ENCODE data around the gene PCDH9. TPM values are rescaled to one million over a fixed set of nuclear protein-coding genes. Genes with fewer than 3 reads are reported as not detected.
"Not testable (repeated sequence)": the region's sequence is repeated elsewhere in the genome, so short reads cannot be mapped to it uniquely, and the experiment has no call there.

PCDH9 gene
- total RNA-seq, 4 donors from 2014 or later, result 5.7 to 12.9 (median 6.8) TPM

DNA sequence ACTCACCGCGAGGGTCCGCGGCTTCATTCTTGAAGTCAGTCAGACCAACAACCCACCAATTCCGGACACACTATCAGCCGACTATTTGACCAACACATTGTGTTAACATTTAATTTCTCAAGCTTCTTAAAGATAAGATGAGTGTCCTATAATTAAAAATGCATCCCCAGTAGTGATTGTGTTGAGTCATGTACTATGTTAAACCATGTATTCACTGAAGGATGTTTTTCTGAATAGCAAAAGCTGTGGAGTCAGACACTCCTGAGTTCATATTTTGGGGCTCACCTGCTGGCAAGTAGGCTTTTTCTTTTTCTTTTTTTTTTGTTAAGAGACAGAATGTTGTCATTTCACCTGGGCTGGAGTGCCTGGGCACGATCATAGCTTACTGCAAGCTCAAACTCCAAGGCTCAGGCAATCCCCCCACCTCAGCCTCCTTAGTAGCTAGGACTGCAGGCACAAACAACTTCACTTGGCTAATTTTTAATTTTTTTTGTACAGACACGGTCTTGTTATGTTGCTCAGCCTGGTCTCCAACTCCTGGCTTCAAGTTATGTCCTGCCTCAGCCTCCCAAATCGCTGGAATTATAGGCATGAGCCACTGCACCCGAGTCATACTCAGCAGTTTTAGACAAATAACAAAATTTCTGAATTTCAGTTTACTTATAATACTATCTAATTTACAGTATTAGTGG, 606.9 kb downstream of the PCDH9 start:
- ATAC-seq (ENCODE audit: low FRiP score), result no peak

DNA sequence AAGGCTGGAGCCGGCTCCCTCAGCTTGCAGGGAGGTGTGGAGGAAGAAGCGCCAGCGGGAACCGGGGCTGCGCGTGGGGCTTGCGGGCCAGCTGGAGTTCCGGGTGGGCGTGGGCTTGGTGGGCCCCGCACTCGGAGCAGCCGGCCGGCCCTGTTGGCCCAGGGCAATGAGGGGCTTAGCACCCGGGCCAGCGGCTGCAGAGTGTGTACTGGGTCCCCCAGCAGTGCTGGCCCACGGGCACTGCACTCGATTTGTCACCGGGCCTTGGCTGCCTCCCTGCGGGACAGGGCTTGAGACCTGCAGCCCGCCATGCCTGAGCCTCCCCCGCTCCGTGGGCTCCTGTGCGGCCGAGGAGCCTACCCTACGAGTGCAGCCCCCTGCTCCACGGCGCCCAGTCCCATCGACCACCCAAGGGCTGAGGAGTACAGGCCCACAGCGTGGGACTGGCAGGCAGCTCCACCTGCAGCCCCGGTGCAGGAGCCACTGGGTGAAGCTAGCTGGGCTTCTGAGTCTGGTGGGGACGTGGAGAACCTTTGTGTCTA, 608.2 kb downstream of the PCDH9 start:
- ATAC-seq (ENCODE audit: low FRiP score); DNase-seq (ENCODE audit: low spot score): not testable (repeated sequence)

More for the DNA sequence above, 606.9 kb downstream of the PCDH9 start:
- no peak for DNase-seq (ENCODE audit: low spot score)
- TF ChIP-seq, protein P1, sequence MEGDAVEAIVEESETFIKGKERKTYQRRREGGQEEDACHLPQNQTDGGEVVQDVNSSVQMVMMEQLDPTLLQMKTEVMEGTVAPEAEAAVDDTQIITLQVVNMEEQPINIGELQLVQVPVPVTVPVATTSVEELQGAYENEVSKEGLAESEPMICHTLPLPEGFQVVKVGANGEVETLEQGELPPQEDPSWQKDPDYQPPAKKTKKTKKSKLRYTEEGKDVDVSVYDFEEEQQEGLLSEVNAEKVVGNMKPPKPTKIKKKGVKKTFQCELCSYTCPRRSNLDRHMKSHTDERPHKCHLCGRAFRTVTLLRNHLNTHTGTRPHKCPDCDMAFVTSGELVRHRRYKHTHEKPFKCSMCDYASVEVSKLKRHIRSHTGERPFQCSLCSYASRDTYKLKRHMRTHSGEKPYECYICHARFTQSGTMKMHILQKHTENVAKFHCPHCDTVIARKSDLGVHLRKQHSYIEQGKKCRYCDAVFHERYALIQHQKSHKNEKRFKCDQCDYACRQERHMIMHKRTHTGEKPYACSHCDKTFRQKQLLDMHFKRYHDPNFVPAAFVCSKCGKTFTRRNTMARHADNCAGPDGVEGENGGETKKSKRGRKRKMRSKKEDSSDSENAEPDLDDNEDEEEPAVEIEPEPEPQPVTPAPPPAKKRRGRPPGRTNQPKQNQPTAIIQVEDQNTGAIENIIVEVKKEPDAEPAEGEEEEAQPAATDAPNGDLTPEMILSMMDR (IDR thresholded peaks at IDR 0.05), result no peak

DNA sequence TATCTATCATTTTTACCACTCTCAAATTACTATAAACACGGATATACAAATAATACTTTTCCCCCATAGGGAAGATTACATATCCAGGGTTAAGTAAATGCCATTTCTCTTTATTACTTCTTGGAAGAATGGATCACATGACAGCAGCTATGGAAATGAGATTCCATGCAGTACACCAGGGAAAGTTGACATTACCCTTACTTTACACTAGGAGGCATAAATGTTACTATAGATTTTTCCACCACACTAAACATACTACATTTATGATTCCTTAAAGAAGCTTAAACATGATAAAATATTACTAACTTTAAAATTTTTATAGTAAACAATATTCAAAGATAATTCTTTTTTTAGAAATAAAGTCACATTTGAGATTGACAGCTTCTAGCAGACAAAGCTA, 611.4 kb downstream of the PCDH9 start:
- DNase-seq (ENCODE audit: low spot score) (no peak), ATAC-seq (ENCODE audit: low FRiP score) (no peak)
- TF ChIP-seq, protein P1 (IDR thresholded peaks at IDR 0.05), result no peak

GRCh38 chr13:66617786-66618185, 612.4 kb downstream of the PCDH9 start:
- no peak for ATAC-seq (ENCODE audit: low FRiP score)
- TF ChIP-seq, protein P1 (IDR thresholded peaks at IDR 0.05), result no peak
- no peak for DNase-seq (ENCODE audit: low spot score)

- TF ChIP-seq, protein P1 (IDR thresholded peaks at IDR 0.05), result no peak
- DNase-seq (ENCODE audit: low spot score) (no peak), ATAC-seq (ENCODE audit: low FRiP score) (no peak)
These were observed 617.2 kb downstream of the PCDH9 start for GRCh38 chr13:66612983-66613382.

- ATAC-seq (ENCODE audit: low FRiP score) (no peak), DNase-seq (ENCODE audit: low spot score) (no peak)
- TF ChIP-seq, protein P1 (IDR thresholded peaks at IDR 0.05), result no peak
These were observed 643.6 kb downstream of the PCDH9 start for GRCh38 chr13:66586489-66586888.

- ATAC-seq (ENCODE audit: low FRiP score), result no peak
- no peak for DNase-seq (ENCODE audit: low spot score)
- TF ChIP-seq, protein P1 (IDR thresholded peaks at IDR 0.05), result no peak
These were observed 644.4 kb downstream of the PCDH9 start for GRCh38 chr13:66585669-66586203.

Measured in omental fat pad (tissue), 4 donors.